NB4 (cell line): ENCODE results near the gene TBCA.

Source experiments
- DNase-seq: peaks from one replicate; pipeline ENCODE4 v3.0.0; 2010; ENCODE audit warnings: low read depth
- H3K4me3 ChIP-seq: one replicate; pipeline ENCODE4 v1.5.1; 2011; ENCODE audit warnings: mild to moderate bottlenecking, low read depth, low read length, moderate library complexity
- MYC ChIP-seq: IDR thresholded peaks from 2 replicates; pipeline ENCODE4 v1.6.1; 2011; ENCODE audit warnings: low read depth, low read length
- POLR2A ChIP-seq: IDR thresholded peaks from 2 replicates; pipeline ENCODE4 v1.6.1; 2011; ENCODE audit warnings: mild to moderate bottlenecking; ENCODE audit not compliant: insufficient read length; ENCODE audit errors: extremely low read depth
- TF ChIP-seq, protein P1 (sequence below): IDR thresholded peaks from one replicate; pipeline ENCODE4 v1.5.1; 2012; ENCODE audit warnings: low read depth, low read length
- TF ChIP-seq, protein P2 (sequence below): IDR thresholded peaks from 2 replicates; pipeline ENCODE4 v1.6.1; 2011; ENCODE audit warnings: low read depth, low read length

Gene TBCA

DNA sequence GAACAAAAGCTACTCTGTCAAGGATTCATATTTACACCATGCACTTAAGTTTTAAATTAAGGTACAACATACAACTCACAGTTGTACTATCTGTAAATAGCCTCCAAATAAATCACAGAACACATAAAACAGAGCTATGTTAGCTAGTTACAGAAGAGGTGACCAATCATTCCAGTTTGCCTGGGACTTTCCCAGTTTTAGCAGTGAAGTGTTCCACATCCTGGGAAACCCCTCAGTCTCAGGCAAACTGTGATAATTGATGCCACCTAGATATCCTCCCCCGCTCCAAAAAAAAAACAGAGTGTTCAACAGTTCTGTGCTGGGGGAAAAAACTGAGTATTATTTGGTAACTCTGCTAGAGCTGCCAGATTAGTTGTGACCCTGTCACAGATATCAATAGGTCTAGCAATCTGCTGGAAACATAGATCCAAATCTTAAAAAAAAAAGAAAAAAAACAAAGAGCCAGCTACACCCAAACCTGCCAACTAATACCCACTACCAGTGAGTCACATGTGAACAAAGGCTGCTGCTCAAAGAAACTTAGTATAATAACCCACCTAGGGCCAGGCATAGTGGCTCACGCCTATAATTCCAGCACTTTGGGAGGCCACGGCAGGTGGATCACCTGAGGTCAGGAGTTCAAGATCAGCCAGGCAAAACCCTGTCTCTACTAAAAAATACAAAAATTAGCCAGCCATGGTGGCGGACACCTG is 5.7 kb downstream of the TBCA start:
- TF ChIP-seq, protein P1, sequence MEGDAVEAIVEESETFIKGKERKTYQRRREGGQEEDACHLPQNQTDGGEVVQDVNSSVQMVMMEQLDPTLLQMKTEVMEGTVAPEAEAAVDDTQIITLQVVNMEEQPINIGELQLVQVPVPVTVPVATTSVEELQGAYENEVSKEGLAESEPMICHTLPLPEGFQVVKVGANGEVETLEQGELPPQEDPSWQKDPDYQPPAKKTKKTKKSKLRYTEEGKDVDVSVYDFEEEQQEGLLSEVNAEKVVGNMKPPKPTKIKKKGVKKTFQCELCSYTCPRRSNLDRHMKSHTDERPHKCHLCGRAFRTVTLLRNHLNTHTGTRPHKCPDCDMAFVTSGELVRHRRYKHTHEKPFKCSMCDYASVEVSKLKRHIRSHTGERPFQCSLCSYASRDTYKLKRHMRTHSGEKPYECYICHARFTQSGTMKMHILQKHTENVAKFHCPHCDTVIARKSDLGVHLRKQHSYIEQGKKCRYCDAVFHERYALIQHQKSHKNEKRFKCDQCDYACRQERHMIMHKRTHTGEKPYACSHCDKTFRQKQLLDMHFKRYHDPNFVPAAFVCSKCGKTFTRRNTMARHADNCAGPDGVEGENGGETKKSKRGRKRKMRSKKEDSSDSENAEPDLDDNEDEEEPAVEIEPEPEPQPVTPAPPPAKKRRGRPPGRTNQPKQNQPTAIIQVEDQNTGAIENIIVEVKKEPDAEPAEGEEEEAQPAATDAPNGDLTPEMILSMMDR: no peak
- TF ChIP-seq, protein P2, sequence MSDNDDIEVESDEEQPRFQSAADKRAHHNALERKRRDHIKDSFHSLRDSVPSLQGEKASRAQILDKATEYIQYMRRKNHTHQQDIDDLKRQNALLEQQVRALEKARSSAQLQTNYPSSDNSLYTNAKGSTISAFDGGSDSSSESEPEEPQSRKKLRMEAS: no peak
- no peak for TF ChIP-seq POLR2A
- no peak for TF ChIP-seq MYC
- H3K4me3 ChIP-seq: no peak overlapping the region
- no peak for DNase-seq

DNA sequence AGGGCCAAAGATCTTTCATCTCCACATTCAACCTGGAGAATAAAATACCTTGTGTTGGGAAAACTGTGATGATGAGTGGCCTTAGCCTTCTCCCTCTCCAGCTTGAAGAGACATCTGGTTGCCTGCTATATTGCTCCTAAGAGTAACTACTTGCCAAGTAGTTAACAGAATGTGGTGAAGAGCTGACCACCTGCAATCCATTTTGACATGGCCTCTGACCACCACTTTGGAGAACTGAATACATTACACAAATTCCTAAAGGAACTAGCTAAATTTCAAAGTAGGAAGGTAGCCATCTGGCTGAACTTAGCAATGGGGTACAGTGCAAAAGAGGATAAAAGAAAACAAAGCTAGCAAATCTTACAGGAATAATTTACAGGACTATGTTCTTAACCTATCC is 7.2 kb downstream of the TBCA start:
- H3K4me3 ChIP-seq: no peak overlapping the region
- TF ChIP-seq, protein P1: no peak
- TF ChIP-seq POLR2A: no peak
- TF ChIP-seq, protein P2: no peak
- DNase-seq: no peak

DNA sequence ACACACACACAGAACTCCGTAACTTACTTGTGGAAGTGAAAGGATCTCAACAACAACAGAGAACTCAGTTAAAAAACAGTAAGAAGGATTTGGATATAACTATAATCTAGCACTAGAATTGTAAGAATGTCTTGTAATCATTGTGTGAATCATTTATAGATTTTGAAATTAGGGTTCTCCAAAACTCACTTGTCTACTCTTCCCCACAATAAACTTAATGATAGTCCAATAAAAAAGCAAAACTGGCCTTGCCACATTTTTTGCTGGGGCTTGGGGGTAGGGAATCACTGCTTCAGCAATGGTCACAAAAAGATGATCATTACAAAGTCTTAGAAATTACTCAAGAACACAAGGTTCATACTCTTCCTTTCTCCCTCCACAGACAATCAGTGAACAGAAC is 8.8 kb downstream of the TBCA start:
- no peak overlapping the region for H3K4me3 ChIP-seq
- DNase-seq: no peak
- TF ChIP-seq, protein P1: no peak
- TF ChIP-seq POLR2A (no peak), MYC (no peak)
- TF ChIP-seq, protein P2: no peak

DNA sequence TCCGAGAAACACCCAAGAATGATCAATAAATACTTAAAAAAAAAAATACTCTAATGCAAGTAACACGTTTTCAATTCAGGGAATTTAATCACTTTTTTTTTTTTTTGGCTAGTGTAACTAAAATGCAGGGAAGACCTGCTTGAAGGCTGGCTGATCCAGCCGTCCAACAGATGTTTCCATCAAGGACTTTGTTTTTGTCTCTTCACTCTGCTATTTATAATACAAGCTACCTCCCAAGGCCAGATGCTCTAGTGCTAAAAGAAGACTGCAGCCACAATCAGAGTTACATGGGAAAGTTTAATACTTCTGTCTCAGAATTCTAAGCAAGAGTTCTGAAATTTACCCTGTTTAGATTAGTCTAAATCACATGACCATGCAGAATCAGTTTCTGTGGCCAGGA is 14.5 kb downstream of the TBCA start:
- no peak for DNase-seq
- TF ChIP-seq, protein P1: no peak
- TF ChIP-seq, protein P2: no peak
- TF ChIP-seq POLR2A: no peak
- TF ChIP-seq MYC: no peak
- no peak overlapping the region for H3K4me3 ChIP-seq

DNA sequence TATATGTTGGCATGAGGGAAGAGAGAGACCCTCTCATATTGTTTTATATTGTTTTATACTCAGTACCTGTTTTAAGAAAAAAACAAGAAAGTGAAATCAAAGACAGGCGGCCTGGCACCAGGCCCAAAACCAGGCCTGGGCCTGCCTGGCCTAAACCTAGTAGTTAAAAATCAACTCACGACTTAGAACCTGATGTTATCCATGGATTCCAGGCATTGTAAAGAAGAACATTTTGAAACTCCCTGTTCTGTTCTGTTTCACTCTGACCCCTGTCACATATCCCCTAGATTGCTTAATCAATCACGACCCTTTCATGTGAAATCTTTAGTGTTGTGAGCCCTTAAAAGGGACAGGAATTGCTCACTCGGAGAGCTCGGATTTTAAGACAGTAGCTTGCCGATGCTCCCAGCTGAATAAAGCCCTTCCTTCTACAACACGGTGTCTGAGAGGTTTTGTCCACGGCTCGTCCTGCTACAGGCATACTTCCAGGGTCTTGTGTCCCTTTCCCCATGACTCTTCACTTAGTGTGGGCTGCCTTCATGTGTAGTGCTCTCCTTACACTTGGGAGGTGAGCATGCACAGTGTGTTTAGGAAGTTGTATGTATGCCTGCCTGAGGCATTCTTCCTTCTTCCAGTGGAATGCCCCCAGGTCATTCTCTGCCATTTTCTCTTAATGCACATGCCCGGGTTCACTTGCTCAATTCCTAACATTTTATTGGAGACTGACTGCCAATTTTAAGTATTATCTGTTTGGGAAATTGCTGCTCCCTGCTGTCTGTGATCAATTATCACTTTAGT is 17.8 kb downstream of the TBCA start:
- no peak for DNase-seq
- no peak overlapping the region for H3K4me3 ChIP-seq
- no peak for TF ChIP-seq POLR2A
- no peak for TF ChIP-seq MYC
- TF ChIP-seq, protein P1: no peak
- TF ChIP-seq, protein P2: no peak
